ENCODE measurements around the gene YWHAG. TPM values are rescaled to one million over a fixed set of nuclear protein-coding genes. Genes with fewer than 3 reads are reported as not detected.
A peak's percentile ranks its signal among the peaks of the same experiment; 100 is the strongest.

The YWHAG gene
- total and polyA plus RNA-seq, 9 of the 15 experiments (the other 6 are each of a cell fraction or from before 2014, with no cell fraction given), result 30.4 to 246 (median 94.5) TPM

DNA sequence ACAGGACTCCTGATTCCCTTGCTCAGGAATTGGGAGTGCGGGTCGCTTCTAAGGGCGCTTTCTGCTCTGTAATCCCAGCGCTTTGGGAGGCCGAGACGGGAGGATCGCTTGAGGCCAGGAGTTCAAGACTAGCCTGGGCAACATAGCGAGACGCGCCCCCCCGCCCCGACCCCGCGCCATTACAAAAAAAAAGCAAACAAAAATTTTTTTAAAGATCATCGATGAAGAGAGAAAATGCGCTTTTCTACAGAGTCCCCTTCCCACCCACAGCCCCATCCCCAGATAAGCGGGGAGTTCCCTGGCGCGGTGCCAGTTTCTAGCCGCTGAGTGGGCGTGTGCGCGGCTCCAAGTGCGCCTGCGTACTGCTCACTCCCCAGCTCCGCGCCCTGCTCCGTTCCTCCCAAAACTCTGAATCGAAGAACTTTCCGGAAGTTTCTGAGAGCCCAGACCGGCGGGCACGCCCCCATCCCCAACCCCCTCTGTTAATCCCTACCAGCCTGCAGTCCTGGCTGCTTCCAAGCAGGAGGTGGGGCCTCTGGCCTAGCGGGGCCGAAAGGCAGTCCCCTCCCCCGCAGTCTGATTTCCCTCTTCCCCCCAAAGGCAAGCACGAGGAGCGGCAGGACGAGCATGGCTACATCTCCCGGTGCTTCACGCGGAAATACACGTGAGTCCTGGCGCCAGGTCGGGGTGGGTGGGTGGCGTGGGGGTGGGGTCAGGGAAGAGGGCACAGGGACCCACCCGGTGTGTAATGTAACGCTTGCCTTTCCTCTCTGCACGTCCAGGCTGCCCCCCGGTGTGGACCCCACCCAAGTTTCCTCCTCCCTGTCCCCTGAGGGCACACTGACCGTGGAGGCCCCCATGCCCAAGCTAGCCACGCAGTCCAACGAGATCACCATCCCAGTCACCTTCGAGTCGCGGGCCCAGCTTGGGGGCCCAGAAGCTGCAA lies 55.3 kb downstream of the YWHAG start (continued):
- TF ChIP-seq, protein P1, sequence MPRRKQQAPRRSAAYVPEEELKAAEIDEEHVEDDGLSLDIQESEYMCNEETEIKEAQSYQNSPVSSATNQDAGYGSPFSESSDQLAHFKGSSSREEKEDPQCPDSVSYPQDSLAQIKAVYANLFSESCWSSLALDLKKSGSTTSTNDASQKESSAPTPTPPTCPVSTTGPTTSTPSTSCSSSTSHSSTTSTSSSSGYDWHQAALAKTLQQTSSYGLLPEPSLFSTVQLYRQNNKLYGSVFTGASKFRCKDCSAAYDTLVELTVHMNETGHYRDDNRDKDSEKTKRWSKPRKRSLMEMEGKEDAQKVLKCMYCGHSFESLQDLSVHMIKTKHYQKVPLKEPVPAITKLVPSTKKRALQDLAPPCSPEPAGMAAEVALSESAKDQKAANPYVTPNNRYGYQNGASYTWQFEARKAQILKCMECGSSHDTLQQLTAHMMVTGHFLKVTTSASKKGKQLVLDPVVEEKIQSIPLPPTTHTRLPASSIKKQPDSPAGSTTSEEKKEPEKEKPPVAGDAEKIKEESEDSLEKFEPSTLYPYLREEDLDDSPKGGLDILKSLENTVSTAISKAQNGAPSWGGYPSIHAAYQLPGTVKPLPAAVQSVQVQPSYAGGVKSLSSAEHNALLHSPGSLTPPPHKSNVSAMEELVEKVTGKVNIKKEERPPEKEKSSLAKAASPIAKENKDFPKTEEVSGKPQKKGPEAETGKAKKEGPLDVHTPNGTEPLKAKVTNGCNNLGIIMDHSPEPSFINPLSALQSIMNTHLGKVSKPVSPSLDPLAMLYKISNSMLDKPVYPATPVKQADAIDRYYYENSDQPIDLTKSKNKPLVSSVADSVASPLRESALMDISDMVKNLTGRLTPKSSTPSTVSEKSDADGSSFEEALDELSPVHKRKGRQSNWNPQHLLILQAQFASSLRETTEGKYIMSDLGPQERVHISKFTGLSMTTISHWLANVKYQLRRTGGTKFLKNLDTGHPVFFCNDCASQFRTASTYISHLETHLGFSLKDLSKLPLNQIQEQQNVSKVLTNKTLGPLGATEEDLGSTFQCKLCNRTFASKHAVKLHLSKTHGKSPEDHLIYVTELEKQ (CRISPR knock-in tag; IDR thresholded peaks at IDR 0.05), result no peak
- peak; percentile 97 for TF ChIP-seq CCNT2 (IDR thresholded peaks at IDR 0.05; ENCODE audit: borderline replicate concordance, extremely low read depth, insufficient read length, low read depth, low read length)
- TF ChIP-seq GTF2E2 (tag; IDR thresholded peaks at IDR 0.05), result no peak
- TF ChIP-seq NELFE (IDR thresholded peaks at IDR 0.05; ENCODE audit: insufficient read depth, insufficient read length), result no peak
- TF ChIP-seq, protein P2, sequence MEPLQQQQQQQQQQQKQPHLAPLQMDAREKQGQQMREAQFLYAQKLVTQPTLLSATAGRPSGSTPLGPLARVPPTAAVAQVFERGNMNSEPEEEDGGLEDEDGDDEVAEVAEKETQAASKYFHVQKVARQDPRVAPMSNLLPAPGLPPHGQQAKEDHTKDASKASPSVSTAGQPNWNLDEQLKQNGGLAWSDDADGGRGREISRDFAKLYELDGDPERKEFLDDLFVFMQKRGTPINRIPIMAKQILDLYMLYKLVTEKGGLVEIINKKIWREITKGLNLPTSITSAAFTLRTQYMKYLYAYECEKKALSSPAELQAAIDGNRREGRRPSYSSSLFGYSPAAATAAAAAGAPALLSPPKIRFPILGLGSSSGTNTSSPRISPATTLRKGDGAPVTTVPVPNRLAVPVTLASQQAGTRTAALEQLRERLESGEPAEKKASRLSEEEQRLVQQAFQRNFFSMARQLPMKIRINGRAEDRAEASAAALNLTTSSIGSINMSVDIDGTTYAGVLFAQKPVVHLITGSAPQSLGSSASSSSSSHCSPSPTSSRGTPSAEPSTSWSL (CRISPR knock-in tag; IDR thresholded peaks at IDR 0.05; ENCODE audit: borderline replicate concordance), result no peak
- TF ChIP-seq SMAD4 (CRISPR knock-in tag; conservative IDR thresholded peaks at IDR 0.05), result peak; percentile 68; the same call in 1 of the 2 replicates
- TF ChIP-seq, protein P3, sequence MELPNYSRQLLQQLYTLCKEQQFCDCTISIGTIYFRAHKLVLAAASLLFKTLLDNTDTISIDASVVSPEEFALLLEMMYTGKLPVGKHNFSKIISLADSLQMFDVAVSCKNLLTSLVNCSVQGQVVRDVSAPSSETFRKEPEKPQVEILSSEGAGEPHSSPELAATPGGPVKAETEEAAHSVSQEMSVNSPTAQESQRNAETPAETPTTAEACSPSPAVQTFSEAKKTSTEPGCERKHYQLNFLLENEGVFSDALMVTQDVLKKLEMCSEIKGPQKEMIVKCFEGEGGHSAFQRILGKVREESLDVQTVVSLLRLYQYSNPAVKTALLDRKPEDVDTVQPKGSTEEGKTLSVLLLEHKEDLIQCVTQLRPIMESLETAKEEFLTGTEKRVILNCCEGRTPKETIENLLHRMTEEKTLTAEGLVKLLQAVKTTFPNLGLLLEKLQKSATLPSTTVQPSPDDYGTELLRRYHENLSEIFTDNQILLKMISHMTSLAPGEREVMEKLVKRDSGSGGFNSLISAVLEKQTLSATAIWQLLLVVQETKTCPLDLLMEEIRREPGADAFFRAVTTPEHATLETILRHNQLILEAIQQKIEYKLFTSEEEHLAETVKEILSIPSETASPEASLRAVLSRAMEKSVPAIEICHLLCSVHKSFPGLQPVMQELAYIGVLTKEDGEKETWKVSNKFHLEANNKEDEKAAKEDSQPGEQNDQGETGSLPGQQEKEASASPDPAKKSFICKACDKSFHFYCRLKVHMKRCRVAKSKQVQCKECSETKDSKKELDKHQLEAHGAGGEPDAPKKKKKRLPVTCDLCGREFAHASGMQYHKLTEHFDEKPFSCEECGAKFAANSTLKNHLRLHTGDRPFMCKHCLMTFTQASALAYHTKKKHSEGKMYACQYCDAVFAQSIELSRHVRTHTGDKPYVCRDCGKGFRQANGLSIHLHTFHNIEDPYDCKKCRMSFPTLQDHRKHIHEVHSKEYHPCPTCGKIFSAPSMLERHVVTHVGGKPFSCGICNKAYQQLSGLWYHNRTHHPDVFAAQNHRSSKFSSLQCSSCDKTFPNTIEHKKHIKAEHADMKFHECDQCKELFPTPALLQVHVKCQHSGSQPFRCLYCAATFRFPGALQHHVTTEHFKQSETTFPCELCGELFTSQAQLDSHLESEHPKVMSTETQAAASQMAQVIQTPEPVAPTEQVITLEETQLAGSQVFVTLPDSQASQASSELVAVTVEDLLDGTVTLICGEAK (IDR thresholded peaks at IDR 0.05), result peak; percentile 30; the same call in 1 of the 2 replicates
- TF ChIP-seq, protein P3 (CRISPR knock-in tag; IDR thresholded peaks at IDR 0.05), result no peak
- no peak for TF ChIP-seq NCOA2 (IDR thresholded peaks at IDR 0.05; ENCODE audit: partially characterized antibody in 2 of 2)
- no peak for TF ChIP-seq ELF2 (CRISPR knock-in tag; IDR thresholded peaks at IDR 0.05)
- no peak for TF ChIP-seq GATA2 (CRISPR knock-in tag; IDR thresholded peaks at IDR 0.05)
